ENCODE measurements around the gene TCP1. TPM values are rescaled to one million over a fixed set of nuclear protein-coding genes. Genes with fewer than 3 reads are reported as not detected.

TCP1 gene
- total and polyA plus RNA-seq, 2 experiments from 2014 or later, result 222 to 346 TPM

DNA sequence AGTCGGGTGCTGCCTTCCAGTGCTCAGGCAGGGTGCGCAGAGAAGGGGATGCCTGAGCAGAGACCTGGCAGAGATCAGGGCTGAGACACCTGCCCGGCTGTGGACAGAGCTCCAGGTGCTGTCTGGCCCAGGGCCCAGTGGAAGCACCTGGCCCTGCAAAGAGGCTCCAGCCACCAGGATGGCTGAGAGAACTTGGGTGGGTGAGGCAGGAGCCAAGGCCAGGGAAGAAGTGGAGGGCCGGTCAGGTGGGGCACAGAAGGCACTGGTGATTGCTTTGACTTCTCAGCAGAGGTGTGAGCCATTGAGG is 41.9 kb upstream of the TCP1 start:
- H3K4me1 Mint-ChIP-seq, result peaks cover 54% of the 10 kb centered on the region
- no peaks in the 10 kb centered on the region for H3K36me3 ChIP-seq (ENCODE audit: insufficient read depth)
- no peaks in the 10 kb centered on the region for H3K79me2 ChIP-seq (replicated peaks; ENCODE audit: insufficient read depth)
- peaks cover 16% of the 10 kb centered on the region for H3K27me3 Mint-ChIP-seq (ENCODE audit: insufficient read depth, low read depth, poor library complexity)
- peak overlapping the region; percentile 65; the same call in 1 of the 2 replicates for H3K4me2 ChIP-seq
- H3K27ac Mint-ChIP-seq, result peak overlapping the region; percentile 82
- peak overlapping the region; percentile 63; the same call in 1 of the 2 replicates for H3K27ac ChIP-seq (ENCODE audit: low read depth)
- no peak overlapping the region for H3K4me3 ChIP-seq
- TF ChIP-seq JUNB (IDR thresholded peaks at IDR 0.05; ENCODE audit: unreplicated experiment) (no peak), NANOG (IDR thresholded peaks at IDR 0.05; ENCODE audit: borderline replicate concordance) (no peak), ZNF462 (CRISPR knock-in tag; IDR thresholded peaks at IDR 0.05) (no peak), CREB1 (CRISPR knock-in tag; IDR thresholded peaks at IDR 0.05; ENCODE audit: low read depth) (no peak), EZH2 (IDR thresholded peaks at IDR 0.05; ENCODE audit: low read depth, unreplicated experiment) (no peak), POLR2AphosphoS5 (IDR thresholded peaks at IDR 0.05; ENCODE audit: low read depth) (no peak), STAT1 (IDR thresholded peaks at IDR 0.05; ENCODE audit: unreplicated experiment) (no peak), REST (IDR thresholded peaks at IDR 0.05; ENCODE audit: unreplicated experiment) (no peak), EZH2phosphoT487 (IDR thresholded peaks at IDR 0.05; ENCODE audit: unreplicated experiment) (no peak), CTCF (conservative IDR thresholded peaks at IDR 0.05; ENCODE audit: low read depth in 2 of 2) (no peak), ZNF114 (CRISPR knock-in tag; IDR thresholded peaks at IDR 0.05) (no peak)
- TF ChIP-seq, protein P1, sequence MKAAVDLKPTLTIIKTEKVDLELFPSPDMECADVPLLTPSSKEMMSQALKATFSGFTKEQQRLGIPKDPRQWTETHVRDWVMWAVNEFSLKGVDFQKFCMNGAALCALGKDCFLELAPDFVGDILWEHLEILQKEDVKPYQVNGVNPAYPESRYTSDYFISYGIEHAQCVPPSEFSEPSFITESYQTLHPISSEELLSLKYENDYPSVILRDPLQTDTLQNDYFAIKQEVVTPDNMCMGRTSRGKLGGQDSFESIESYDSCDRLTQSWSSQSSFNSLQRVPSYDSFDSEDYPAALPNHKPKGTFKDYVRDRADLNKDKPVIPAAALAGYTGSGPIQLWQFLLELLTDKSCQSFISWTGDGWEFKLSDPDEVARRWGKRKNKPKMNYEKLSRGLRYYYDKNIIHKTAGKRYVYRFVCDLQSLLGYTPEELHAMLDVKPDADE (IDR thresholded peaks at IDR 0.05), result no peak
- H3K9me2 ChIP-seq (ENCODE audit: insufficient read depth), result no peaks in the 10 kb centered on the region
- ATAC-seq (no peak), DNase-seq (ENCODE audit: low spot score) (no peak)
- H3K36me3 Mint-ChIP-seq (ENCODE audit: low read depth), result peaks cover 8% of the 10 kb centered on the region; the same call in 2 of the 3 replicates
- H3K4me3 Mint-ChIP-seq, result peak overlapping the region; percentile 10; the same call in 1 of the 3 replicates
- no peaks in the 10 kb centered on the region for H3K27me3 ChIP-seq (ENCODE audit: insufficient read depth)
- peak overlapping the region; percentile 93; the same call in 1 of the 2 replicates for H2AFZ ChIP-seq
- H3K4me1 ChIP-seq (ENCODE audit: insufficient read depth), result peaks cover 37% of the 10 kb centered on the region
- peaks cover 8% of the 10 kb centered on the region; the same call in 1 of the 3 replicates for H3K9me3 Mint-ChIP-seq
- H4K20me1 ChIP-seq (replicated peaks; ENCODE audit: insufficient read depth), result no peaks in the 10 kb centered on the region
- no peaks in the 10 kb centered on the region for H3F3A ChIP-seq (replicated peaks; ENCODE audit: low read depth)

All from GM23338 (cell line).